Mononuclear cell (primary cell): ENCODE data around the gene GRIA4. TPM values are rescaled to one million over a fixed set of nuclear protein-coding genes. Genes with fewer than 3 reads are reported as not detected.

ENCODE experiments used
- H3K27me3 ChIP-seq: 2 replicates; pipeline ENCODE4 v1.6.0; 2011; ENCODE audit warnings: low read length, control low read depth; ENCODE audit not compliant: insufficient read depth
- H3K4me1 ChIP-seq: 2 replicates; pipeline ENCODE4 v1.5.1; 2011; ENCODE audit warnings: mild to moderate bottlenecking, low read length, control low read depth; ENCODE audit not compliant: insufficient read depth
- H3K4me3 ChIP-seq: 2 replicates; pipeline ENCODE4 v1.5.1; 2011; ENCODE audit warnings: mild to moderate bottlenecking, low read length, moderate library complexity
- H3K9me3 ChIP-seq: 2 replicates; pipeline ENCODE4 v1.5.1; 2011; ENCODE audit warnings: low read depth, mild to moderate bottlenecking, control low read depth, low read length
- total RNA-seq: library from RNA; depleted of rRNA; stranded (reverse); fragments of >200 nt; gene quantifications from one replicate; pipeline ENCODE4 v1.2.3, GENCODE V29; 2012

Gene GRIA4
- total RNA-seq, 1 donor, result not detected

- no peaks in the 10 kb centered on the region for H3K4me1 ChIP-seq
- no peaks in the 10 kb centered on the region for H3K9me3 ChIP-seq
- no peaks in the 10 kb centered on the region for H3K27me3 ChIP-seq
- H3K4me3 ChIP-seq, result no peak overlapping the region
These were observed 404.7 kb downstream of the GRIA4 start for GRCh38 chr11:106014620-106015019.

DNA sequence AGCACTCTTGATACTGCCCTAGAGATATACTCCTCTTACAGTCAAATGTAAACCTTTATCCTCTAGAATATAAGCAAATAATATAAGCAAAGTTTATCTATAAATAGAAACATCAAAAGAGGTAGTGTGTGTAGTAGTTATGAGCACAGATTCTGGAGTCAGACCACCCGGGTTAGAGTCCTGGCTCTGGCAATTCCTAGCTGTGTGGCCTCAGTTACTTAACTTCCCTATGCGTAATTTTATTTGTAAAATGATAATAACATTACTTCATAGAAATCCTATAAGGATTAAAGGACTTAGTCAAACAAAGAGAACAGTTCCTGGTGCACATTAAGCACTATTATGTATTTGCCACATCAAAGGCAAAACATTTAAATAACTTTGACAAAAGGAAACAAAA lies 405.2 kb downstream of the GRIA4 start:
- Histone ChIP-seq H3K27me3 (no peaks in the 10 kb centered on the region), H3K9me3 (no peaks in the 10 kb centered on the region), H3K4me1 (no peaks in the 10 kb centered on the region), H3K4me3 (no peak overlapping the region)

GRCh38 chr11:106017093-106017492 lies 407.2 kb downstream of the GRIA4 start:
- H3K4me3 ChIP-seq, result no peak overlapping the region
- H3K9me3 ChIP-seq, result no peaks in the 10 kb centered on the region
- no peaks in the 10 kb centered on the region for H3K27me3 ChIP-seq

GRCh38 chr11:106021181-106021966 lies 411.5 kb downstream of the GRIA4 start:
- Histone ChIP-seq H3K4me1 (peaks cover 21% of the 10 kb centered on the region), H3K9me3 (no peaks in the 10 kb centered on the region), H3K4me3 (peak overlapping the region; percentile 83), H3K27me3 (peaks cover 5% of the 10 kb centered on the region)

More at GRCh38 chr11:106017093-106017492, 407.2 kb downstream of the GRIA4 start:
- H3K4me1 ChIP-seq, result peaks cover 14% of the 10 kb centered on the region

- H3K4me3 ChIP-seq, result peak within 1 kb of the TSS; percentile 83
These were observed 412.3 kb downstream of the GRIA4 start, which contains the start of gene MSANTD4 for GRCh38 chr11:106021967-106022794. Gene MSANTD4 (minus strand): TSS chr11:106022240. CDS start chr11:106010917, 11,323 bp downstream.

GRCh38 chr11:106022795-106023275 lies 413.0 kb downstream of the GRIA4 start:
- peaks cover 21% of the 10 kb centered on the region for H3K4me1 ChIP-seq
- H3K9me3 ChIP-seq, result peaks cover 8% of the 10 kb centered on the region
- H3K4me3 ChIP-seq, result peak overlapping the region; percentile 83
- H3K27me3 ChIP-seq, result peaks cover 5% of the 10 kb centered on the region

More at GRCh38 chr11:106021967-106022794, 412.3 kb downstream of the GRIA4 start, which contains the start of gene MSANTD4:
- Histone ChIP-seq H3K4me1 (peaks cover 21% of the 10 kb centered on the region), H3K9me3 (peaks cover 8% of the 10 kb centered on the region), H3K27me3 (peaks cover 5% of the 10 kb centered on the region)

GRCh38 chr11:106030609-106031008 lies 420.7 kb downstream of the GRIA4 start:
- H3K27me3 ChIP-seq, result peaks cover 12% of the 10 kb centered on the region
- peaks cover 8% of the 10 kb centered on the region for H3K9me3 ChIP-seq
- H3K4me3 ChIP-seq, result no peak overlapping the region
- no peaks in the 10 kb centered on the region for H3K4me1 ChIP-seq

DNA sequence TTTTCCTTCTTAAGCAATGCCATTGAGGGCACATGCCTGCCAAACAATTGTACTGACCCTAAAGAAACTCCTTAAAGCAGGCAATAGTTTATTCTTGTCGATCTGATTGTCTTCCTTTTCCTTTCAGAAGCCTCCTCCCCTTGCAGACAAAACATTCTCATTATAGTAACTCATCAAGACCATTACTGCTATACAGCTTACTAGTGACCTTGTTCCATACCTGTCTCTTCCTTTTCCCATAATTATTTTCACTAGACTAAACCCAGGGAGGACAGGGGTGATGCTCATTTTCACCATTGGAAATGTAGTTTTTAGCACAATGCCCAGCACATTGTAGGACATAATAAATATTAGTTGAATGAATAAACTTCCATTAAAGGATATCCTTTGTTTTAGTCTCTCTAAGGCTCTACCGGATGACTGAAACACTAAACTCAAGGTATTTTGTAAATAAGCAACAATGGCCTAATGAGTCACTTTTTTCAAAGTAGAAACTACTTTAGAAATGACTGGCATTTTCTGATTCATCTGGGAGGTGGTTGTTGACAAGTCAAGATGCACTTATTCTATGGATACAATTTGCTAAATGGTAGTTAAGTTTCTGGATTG lies 421.4 kb downstream of the GRIA4 start:
- peaks cover 8% of the 10 kb centered on the region for H3K9me3 ChIP-seq
- H3K4me1 ChIP-seq, result no peaks in the 10 kb centered on the region
- H3K4me3 ChIP-seq, result no peak overlapping the region
- H3K27me3 ChIP-seq, result peaks cover 14% of the 10 kb centered on the region
